Suppressor macrophage treated with lipopolysaccharide for 1 hour (primary cell): ENCODE results near the gene CSE1L.
A peak's percentile ranks its signal among the peaks of the same experiment; 100 is the strongest.
"Not testable (repeated sequence)": the region's sequence is repeated elsewhere in the genome, so short reads cannot be mapped to it uniquely, and the experiment has no call there.

ENCODE experiments used
- DNase-seq, 3 donors: peaks; one replicate each; pipeline ENCODE4 v3.0.0-alpha.2; 2020 to 2022

The CSE1L gene

DNA sequence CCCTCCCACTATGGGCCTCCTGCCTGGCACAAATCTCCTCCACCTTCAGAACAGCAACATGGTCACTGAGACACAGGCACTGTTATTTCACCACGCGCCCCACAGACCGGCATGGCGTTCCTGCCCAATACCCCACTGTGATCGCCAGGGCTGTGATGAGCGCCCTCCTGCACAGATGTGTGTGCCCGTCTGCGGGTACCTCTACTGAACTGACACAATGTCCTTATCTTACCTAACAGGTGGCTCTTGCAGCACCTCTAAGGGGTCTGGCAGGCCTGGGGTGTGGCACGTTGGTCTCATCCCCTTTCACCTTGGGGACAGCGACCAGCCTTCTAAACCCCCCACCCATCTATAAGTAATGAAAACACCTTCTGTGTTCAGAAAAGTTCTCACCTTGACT, 77.9 kb downstream of the CSE1L start:
- no peak for DNase-seq

DNA sequence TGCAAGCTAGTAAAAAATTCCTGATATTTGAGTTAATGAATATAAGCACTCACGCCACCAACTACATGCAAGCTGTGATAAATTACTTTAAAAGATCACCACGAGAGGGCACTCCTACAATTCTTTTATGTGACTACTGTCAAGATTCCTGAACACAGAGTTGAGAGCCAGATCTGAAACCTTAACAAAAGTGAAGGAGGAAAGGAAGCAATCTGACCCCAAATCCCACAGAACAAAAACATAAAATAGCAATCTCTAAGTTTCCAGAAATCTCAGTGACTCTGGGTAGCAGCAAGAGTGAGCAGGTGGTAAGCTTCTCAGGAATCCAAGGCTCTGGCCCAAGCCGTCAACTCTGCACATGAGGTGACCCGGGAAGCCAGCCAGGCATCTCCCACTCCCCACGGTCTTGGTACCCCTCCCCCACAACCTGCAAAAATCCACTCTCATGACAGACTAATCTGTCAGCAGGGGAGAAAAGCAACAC, 86.9 kb downstream of the CSE1L start:
- peak; percentile 63 to 83 (median 74) for DNase-seq

GRCh38 chr20:49133571-49133970, 87.5 kb downstream of the CSE1L start:
- no peak for DNase-seq

- DNase-seq, result not testable (repeated sequence)
These were observed 88.7 kb downstream of the CSE1L start for GRCh38 chr20:49134797-49135196.

DNA sequence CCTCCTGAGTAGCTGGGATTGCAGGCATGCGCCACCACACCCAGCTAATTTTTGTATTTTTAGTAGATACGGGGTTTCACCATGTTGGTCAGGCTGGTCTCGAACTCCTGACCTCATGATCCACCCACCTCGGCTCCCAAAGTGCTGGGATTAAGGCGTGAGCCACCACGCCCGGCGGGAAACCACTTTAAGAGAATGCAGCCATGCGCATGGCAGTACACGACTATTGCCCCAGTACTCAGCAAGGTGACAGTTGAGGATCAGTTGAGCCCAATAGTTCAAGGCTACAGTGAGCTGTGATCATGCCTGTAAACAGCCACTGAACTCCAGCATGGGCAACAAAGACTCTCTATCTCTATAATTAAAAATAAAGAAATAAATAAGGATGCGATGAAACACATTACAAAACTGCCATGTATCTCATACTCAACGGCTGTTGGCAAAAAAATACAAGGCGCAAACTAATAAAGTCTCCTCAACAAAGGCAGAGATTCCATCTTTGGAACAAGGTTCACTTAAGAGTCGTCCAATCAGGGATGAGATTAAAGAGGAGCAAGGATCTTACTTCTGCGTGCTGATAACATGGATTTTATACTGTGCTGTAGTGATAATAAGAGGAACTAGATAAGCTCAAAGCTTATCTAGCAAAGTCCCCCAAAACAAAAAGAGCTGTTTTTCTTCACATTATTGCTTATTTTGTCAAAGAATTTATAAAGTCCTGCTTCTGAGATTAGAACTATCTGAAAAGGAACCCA, 90.9 kb downstream of the CSE1L start:
- DNase-seq, result no peak

DNA sequence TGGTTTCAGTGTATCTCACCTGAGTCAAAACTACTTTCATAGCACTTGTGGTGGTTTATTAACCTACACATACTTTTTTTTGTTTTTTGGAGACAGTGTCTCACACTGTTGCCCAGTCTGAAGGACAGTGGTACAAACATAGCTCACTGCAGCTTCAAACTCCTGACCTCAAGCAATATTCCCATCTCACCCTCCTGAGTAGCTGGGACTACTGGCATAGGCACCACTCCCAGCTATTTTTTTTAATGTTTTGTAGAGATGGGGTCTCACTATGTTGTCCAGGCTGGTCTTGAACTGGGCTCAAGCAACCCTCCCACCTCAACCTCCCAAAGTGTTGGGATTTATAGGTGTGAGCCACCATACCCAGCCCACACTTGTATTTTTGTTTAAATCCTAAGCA, 92.3 kb downstream of the CSE1L start:
- no peak for DNase-seq

GRCh38 chr20:49140411-49140810, 94.3 kb downstream of the CSE1L start:
- peak in 1 of 3 donors; percentile 2 for DNase-seq

DNA sequence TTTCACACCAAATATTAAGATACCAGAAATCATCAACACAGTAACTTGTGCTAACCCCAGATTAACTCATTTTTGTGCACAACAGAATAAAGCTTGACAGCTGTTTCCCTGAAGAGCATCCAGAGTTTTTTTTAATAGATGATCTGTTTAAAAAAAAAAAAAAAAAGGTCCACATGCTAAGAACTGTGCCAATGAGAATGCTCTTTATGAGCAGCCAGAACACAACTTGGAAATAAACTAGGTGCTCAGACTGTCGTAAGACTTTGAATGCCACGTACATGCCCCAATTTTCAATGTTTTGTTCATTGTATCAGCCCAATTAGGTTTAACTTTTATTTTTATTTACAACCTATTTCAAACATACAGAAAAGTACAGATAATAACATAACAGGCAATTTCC, 94.7 kb downstream of the CSE1L start:
- DNase-seq, result no peak
